ENCODE measurements around the gene ACAN. TPM values are rescaled to one million over a fixed set of nuclear protein-coding genes. Genes with fewer than 3 reads are reported as not detected.

The ACAN gene
- total and polyA plus RNA-seq, 2 of the 8 experiments (the other 6 are each of a cell fraction or from before 2014, with no cell fraction given): 0.71 to 0.73 TPM

DNA sequence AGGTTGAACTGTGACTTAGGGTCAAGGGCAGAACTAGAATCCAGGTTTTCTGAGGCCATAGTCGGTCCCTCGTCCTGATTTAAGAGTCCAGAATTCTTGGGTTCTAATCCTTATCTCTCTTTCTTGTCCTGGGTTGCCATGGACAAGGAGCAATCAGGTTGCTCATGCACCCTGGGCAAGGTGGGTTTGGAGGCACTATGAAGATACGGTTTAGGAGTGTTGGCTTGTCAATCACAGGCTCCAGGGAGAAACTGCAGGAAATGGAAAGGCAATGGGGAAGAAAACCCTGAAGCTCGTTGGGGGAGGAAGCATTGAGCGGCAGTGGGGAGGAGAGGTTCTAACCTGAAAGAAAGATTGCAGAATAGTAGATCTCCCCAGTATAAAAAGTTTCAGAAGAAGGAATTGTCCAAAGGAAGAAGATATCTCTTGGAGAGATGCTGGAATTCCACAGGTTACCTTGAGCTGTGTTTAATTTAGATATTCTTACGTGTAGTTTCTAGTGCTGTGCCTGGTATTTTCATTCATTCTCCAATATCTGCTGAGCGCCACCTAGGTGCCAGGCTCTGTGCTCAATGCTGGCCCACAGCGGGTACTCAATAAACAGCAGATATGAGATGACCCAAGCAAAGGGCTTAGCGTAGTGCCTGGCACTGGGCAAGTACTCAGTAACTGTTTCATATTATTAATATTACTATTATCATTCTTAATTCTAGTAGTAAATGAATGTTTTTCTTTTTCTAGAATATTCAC lies 2.0 kb downstream of the ACAN start:
- H3K23ac ChIP-seq (ENCODE audit: insufficient read length): no peak overlapping the region
- H3K27ac ChIP-seq (ENCODE audit: low read depth, low read length): no peak overlapping the region
- H2AK5ac ChIP-seq (ENCODE audit: low read depth, low read length): no peak overlapping the region
- no peak overlapping the region for H3K56ac ChIP-seq (replicated peaks; ENCODE audit: insufficient read length, low read depth, low read length)
- no peak overlapping the region for H2BK5ac ChIP-seq (ENCODE audit: low read depth, low read length)
- no peak overlapping the region for H2BK15ac ChIP-seq (ENCODE audit: low read length)
- H3K14ac ChIP-seq (ENCODE audit: insufficient read length): no peak overlapping the region
- ChIA-PET CTCF (ENCODE audit: partially characterized antibody) (interaction anchor here (0.6 to 3.0 kb wide), 13 partner anchors 8 to 1706 kb away, joined by 3 to 18 read pairs (median 3); no protein-coding TSS in a partner anchor), POLR2A (ENCODE audit: partially characterized antibody) (interaction anchor here (1.2 kb wide), 1 partner anchor 20 kb away, joined by 5 read pairs; no protein-coding TSS in a partner anchor)
- H2BK120ac ChIP-seq (replicated peaks; ENCODE audit: low read depth, low read length): no peak overlapping the region
- no peak overlapping the region for H3K9ac ChIP-seq (replicated peaks in 1 of 4; ENCODE audit: extremely low read depth in 1 of 4, low read depth in 3 of 4, low read length in 3 of 4)
- no peak overlapping the region for H4K91ac ChIP-seq (replicated peaks; ENCODE audit: insufficient read length, low read length)
- no peak overlapping the region for H4K8ac ChIP-seq (ENCODE audit: extremely low read depth, insufficient read depth, low read length)
- H3K79me2 ChIP-seq (ENCODE audit: control insufficient read depth in 1 of 2, insufficient read depth in 2 of 2, low read length in 2 of 2): no peaks in the 10 kb centered on the region
- no peaks in the 10 kb centered on the region for H3K36me3 ChIP-seq (ENCODE audit: control insufficient read depth in 2 of 4, insufficient read depth in 4 of 4, low read length in 3 of 4)
- H3K23me2 ChIP-seq (ENCODE audit: low read depth, low read length): peaks cover 9% of the 10 kb centered on the region; the same call in 1 of the 2 replicates
- no peak overlapping the region for H3K18ac ChIP-seq (ENCODE audit: extremely low read depth, low read length)
- H3K4me1 ChIP-seq (replicated peaks in 1 of 4; ENCODE audit: control insufficient read depth in 3 of 4, insufficient read depth in 4 of 4, low read length in 3 of 4): no peaks in the 10 kb centered on the region; a peak in 4 of 7 replicates
- H2BK20ac ChIP-seq (ENCODE audit: low read length): no peak overlapping the region
- no peaks in the 10 kb centered on the region for H3K9me3 ChIP-seq (ENCODE audit: insufficient read depth in 2 of 2, low read depth in 1 of 2, low read length in 1 of 2)
- H3K4me3 ChIP-seq (ENCODE audit: extremely low read depth in 1 of 4, insufficient read depth in 2 of 4, low read depth in 3 of 4, low read length in 4 of 4): no peak overlapping the region
- H3K27me3 ChIP-seq (replicated peaks in 1 of 4; ENCODE audit: control insufficient read depth in 3 of 4, extremely low read depth in 1 of 4, insufficient read depth in 3 of 4, low read length in 3 of 4): peaks cover 20 to 55% (median 45%) of the 10 kb centered on the region in 4 experiments
- FAIRE-seq: no peak
- no peaks in the 10 kb centered on the region for H3K79me1 ChIP-seq (ENCODE audit: low read depth, low read length)
- no peak overlapping the region for H3K4ac ChIP-seq (replicated peaks; ENCODE audit: insufficient read length, low read depth, low read length)
- 75% methylated on average over 9 of the region's 9 CpGs; no CpG with 5 or more reads in 1 of the 2 experiments for WGBS, 2 experiments (ENCODE audit: extremely low coverage in 1 of 2, insufficient coverage in 1 of 2, insufficient read length in 1 of 2, insufficient replicate concordance in 2 of 2, low coverage in 1 of 2, low lambda C conversion rate in 2 of 2, missing lambda C conversion rate in 1 of 2)
- TF ChIP-seq SP2 (IDR thresholded peaks at IDR 0.05; ENCODE audit: low read length): no peak
- TF ChIP-seq, protein P1, sequence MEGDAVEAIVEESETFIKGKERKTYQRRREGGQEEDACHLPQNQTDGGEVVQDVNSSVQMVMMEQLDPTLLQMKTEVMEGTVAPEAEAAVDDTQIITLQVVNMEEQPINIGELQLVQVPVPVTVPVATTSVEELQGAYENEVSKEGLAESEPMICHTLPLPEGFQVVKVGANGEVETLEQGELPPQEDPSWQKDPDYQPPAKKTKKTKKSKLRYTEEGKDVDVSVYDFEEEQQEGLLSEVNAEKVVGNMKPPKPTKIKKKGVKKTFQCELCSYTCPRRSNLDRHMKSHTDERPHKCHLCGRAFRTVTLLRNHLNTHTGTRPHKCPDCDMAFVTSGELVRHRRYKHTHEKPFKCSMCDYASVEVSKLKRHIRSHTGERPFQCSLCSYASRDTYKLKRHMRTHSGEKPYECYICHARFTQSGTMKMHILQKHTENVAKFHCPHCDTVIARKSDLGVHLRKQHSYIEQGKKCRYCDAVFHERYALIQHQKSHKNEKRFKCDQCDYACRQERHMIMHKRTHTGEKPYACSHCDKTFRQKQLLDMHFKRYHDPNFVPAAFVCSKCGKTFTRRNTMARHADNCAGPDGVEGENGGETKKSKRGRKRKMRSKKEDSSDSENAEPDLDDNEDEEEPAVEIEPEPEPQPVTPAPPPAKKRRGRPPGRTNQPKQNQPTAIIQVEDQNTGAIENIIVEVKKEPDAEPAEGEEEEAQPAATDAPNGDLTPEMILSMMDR (IDR thresholded peaks at IDR 0.05; ENCODE audit: control extremely low read depth in 1 of 3, insufficient read depth in 1 of 3, low read depth in 1 of 3, low read length in 3 of 3): peak; percentile 23 to 30 (median 29)
- no peak for TF ChIP-seq HDAC6 (IDR thresholded peaks at IDR 0.05; ENCODE audit: low read depth, low read length)
- TF ChIP-seq, protein P2, sequence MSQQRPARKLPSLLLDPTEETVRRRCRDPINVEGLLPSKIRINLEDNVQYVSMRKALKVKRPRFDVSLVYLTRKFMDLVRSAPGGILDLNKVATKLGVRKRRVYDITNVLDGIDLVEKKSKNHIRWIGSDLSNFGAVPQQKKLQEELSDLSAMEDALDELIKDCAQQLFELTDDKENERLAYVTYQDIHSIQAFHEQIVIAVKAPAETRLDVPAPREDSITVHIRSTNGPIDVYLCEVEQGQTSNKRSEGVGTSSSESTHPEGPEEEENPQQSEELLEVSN (IDR thresholded peaks at IDR 0.05): no peak
- TF ChIP-seq, protein P3, sequence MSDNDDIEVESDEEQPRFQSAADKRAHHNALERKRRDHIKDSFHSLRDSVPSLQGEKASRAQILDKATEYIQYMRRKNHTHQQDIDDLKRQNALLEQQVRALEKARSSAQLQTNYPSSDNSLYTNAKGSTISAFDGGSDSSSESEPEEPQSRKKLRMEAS (IDR thresholded peaks at IDR 0.05): no peak
- DNase-seq (ENCODE audit: low read depth in 1 of 2, low spot score in 2 of 2): no peak
- no peak overlapping the region for H3K4me2 ChIP-seq (ENCODE audit: insufficient read depth in 1 of 2, low read depth in 2 of 2, low read length in 2 of 2)
- no peak overlapping the region for H2BK12ac ChIP-seq (ENCODE audit: low read depth, low read length)
- peaks cover 0 to 2% of the 10 kb centered on the region in 2 experiments for H4K20me1 ChIP-seq (replicated peaks in 1 of 2; ENCODE audit: control insufficient read depth in 1 of 2, insufficient read depth in 2 of 2, low read length in 2 of 2)
- no peak overlapping the region for H2AFZ ChIP-seq (ENCODE audit: low read length)
- H4K5ac ChIP-seq (ENCODE audit: insufficient read length, low read depth, low read length): no peak overlapping the region
